ENCODE results near the gene ERAS.

The ERAS gene

GRCh38 chrX:48789366-48790220 is 36.7 kb upstream of the ERAS start:
- no peak for DNase-seq (ENCODE audit: low read depth)
- no peak for TF ChIP-seq CTCF (IDR thresholded peaks at IDR 0.05; ENCODE audit: control insufficient read depth, insufficient read depth, low read depth, low read length, missing control alignments)
- H3K4me3 ChIP-seq (ENCODE audit: control insufficient read depth, low read depth, low read length) = no peak overlapping the region

- no peak for TF ChIP-seq CTCF (IDR thresholded peaks at IDR 0.05; ENCODE audit: control insufficient read depth, insufficient read depth, low read depth, low read length, missing control alignments)
- DNase-seq (ENCODE audit: low read depth) = no peak
- H3K4me3 ChIP-seq (ENCODE audit: control insufficient read depth, low read depth, low read length) = no peak overlapping the region
Observed at GRCh38 chrX:48790477-48790876, 35.8 kb upstream of the ERAS start.

GRCh38 chrX:48791063-48791820 is 35.1 kb upstream of the ERAS start:
- TF ChIP-seq CTCF (IDR thresholded peaks at IDR 0.05; ENCODE audit: control insufficient read depth, insufficient read depth, low read depth, low read length, missing control alignments) = no peak
- H3K4me3 ChIP-seq (ENCODE audit: control insufficient read depth, low read depth, low read length) = no peak overlapping the region
- no peak for DNase-seq (ENCODE audit: low read depth)

GRCh38 chrX:48792219-48792618 is 34.1 kb upstream of the ERAS start:
- H3K4me3 ChIP-seq (ENCODE audit: control insufficient read depth, low read depth, low read length) = no peak overlapping the region
- DNase-seq (ENCODE audit: low read depth) = no peak
- no peak for TF ChIP-seq CTCF (IDR thresholded peaks at IDR 0.05; ENCODE audit: control insufficient read depth, insufficient read depth, low read depth, low read length, missing control alignments)

GRCh38 chrX:48793935-48794334 is 32.4 kb upstream of the ERAS start:
- DNase-seq (ENCODE audit: low read depth) = no peak
- no peak for TF ChIP-seq CTCF (IDR thresholded peaks at IDR 0.05; ENCODE audit: control insufficient read depth, insufficient read depth, low read depth, low read length, missing control alignments)
- no peak overlapping the region for H3K4me3 ChIP-seq (ENCODE audit: control insufficient read depth, low read depth, low read length)

- TF ChIP-seq CTCF (IDR thresholded peaks at IDR 0.05; ENCODE audit: control insufficient read depth, insufficient read depth, low read depth, low read length, missing control alignments) = no peak
- DNase-seq (ENCODE audit: low read depth) = no peak
- H3K4me3 ChIP-seq (ENCODE audit: control insufficient read depth, low read depth, low read length) = no peak overlapping the region
Observed at GRCh38 chrX:48794340-48794910, 31.9 kb upstream of the ERAS start.
